Measurements from ENCODE around the gene TMEM74B. TPM values are rescaled to one million over a fixed set of nuclear protein-coding genes. Genes with fewer than 3 reads are reported as not detected.

The TMEM74B gene
- total and polyA plus RNA-seq, 2 of the 8 experiments (the other 6 are each of a cell fraction or from before 2014, with no cell fraction given): 4.0 to 6.4 TPM

DNA sequence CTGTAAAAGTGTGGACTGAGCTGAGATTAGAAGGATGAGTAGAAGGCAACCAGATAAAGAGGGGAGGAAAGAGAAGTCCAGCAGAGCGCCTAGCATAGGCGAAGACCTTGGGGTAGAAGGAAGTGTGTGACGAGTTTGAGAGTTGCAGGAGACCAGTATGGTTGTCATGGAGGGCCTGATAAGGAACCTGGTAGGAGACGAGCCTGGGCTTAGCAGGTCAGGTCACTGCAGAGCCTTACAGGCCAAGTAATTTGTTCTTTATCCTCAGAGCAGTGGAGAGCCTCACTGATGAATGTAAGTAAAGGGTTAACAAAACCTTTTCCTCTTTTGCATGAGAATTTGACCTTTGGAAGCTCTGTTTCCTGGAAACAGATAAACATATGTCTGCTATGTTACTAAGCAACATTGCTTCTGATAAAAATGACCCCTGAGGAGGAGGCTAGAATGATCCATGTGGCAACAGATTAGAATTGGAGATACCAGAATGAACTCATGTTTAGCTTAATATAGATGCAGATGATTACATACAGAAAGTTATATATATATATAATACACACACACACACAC lies 2.9 kb upstream of the TMEM74B start:
- Histone ChIP-seq H3K79me2 (ENCODE audit: control insufficient read depth in 1 of 2, insufficient read depth in 2 of 2, low read length in 2 of 2) (no peaks in the 10 kb centered on the region), H3K9ac (replicated peaks in 1 of 4; ENCODE audit: extremely low read depth in 1 of 4, low read depth in 3 of 4, low read length in 3 of 4) (no peak overlapping the region), H3K27me3 (replicated peaks in 1 of 4; ENCODE audit: control insufficient read depth in 3 of 4, extremely low read depth in 1 of 4, insufficient read depth in 3 of 4, low read length in 3 of 4) (peaks cover 8 to 32% (median 26%) of the 10 kb centered on the region in 4 experiments), H3K23me2 (ENCODE audit: low read depth, low read length) (peaks cover 11% of the 10 kb centered on the region; the same call in 1 of the 2 replicates), H3K4me2 (ENCODE audit: insufficient read depth in 1 of 2, low read depth in 2 of 2, low read length in 2 of 2) (no peak overlapping the region), H3K14ac (ENCODE audit: insufficient read length) (no peak overlapping the region), H3K36me3 (ENCODE audit: control insufficient read depth in 2 of 4, insufficient read depth in 4 of 4, low read length in 3 of 4) (no peaks in the 10 kb centered on the region; a peak in 1 of 8 replicates), H3K18ac (ENCODE audit: extremely low read depth, low read length) (no peak overlapping the region; the same call in 1 of the 2 replicates), H3K27ac (ENCODE audit: low read depth, low read length) (no peak overlapping the region), H2AK5ac (ENCODE audit: low read depth, low read length) (no peak overlapping the region), H2BK15ac (ENCODE audit: low read length) (no peak overlapping the region), H4K8ac (ENCODE audit: extremely low read depth, insufficient read depth, low read length) (no peak overlapping the region; the same call in 1 of the 2 replicates), H4K5ac (ENCODE audit: insufficient read length, low read depth, low read length) (no peak overlapping the region), H2BK20ac (ENCODE audit: low read length) (no peak overlapping the region; the same call in 1 of the 2 replicates), H2BK5ac (ENCODE audit: low read depth, low read length) (no peak overlapping the region), H3K4ac (replicated peaks; ENCODE audit: insufficient read length, low read depth, low read length) (no peak overlapping the region), H4K91ac (replicated peaks; ENCODE audit: insufficient read length, low read length) (no peak overlapping the region), H3K79me1 (ENCODE audit: low read depth, low read length) (0 out of 2 replicates have a peak, but pooled peaks cover 2% of the 10 kb centered on the region), H3K4me1 (replicated peaks in 1 of 4; ENCODE audit: control insufficient read depth in 3 of 4, insufficient read depth in 4 of 4, low read length in 3 of 4) (peaks cover 0 to 13% (median 8%) of the 10 kb centered on the region in 4 experiments; a peak in 5 of 7 replicates), H2BK12ac (ENCODE audit: low read depth, low read length) (peak overlapping the region; percentile 80; the same call in 1 of the 2 replicates), H3K9me3 (ENCODE audit: insufficient read depth in 2 of 2, low read depth in 1 of 2, low read length in 1 of 2) (no peaks in the 10 kb centered on the region), H2AFZ (ENCODE audit: low read length) (no peak overlapping the region), H3K56ac (replicated peaks; ENCODE audit: insufficient read length, low read depth, low read length) (no peak overlapping the region), H4K20me1 (replicated peaks in 1 of 2; ENCODE audit: control insufficient read depth in 1 of 2, insufficient read depth in 2 of 2, low read length in 2 of 2) (peaks cover 0 to 5% of the 10 kb centered on the region in 2 experiments), H3K4me3 (ENCODE audit: extremely low read depth in 1 of 4, insufficient read depth in 2 of 4, low read depth in 3 of 4, low read length in 4 of 4) (no peak overlapping the region), H2BK120ac (replicated peaks; ENCODE audit: low read depth, low read length) (no peak overlapping the region), H3K23ac (ENCODE audit: insufficient read length) (no peak overlapping the region)
- 85% methylated on average over 4 of the region's 4 CpGs; no CpG with 5 or more reads in 1 of the 2 experiments for WGBS, 2 experiments (ENCODE audit: extremely low coverage in 1 of 2, insufficient coverage in 1 of 2, insufficient read length in 1 of 2, insufficient replicate concordance in 2 of 2, low coverage in 1 of 2, low lambda C conversion rate in 2 of 2, missing lambda C conversion rate in 1 of 2)
- POLR2A ChIA-PET (ENCODE audit: partially characterized antibody): interaction anchor here (1.6 kb wide), 1 partner anchor 12 kb away, joined by 4 read pairs; no protein-coding TSS in a partner anchor
- CTCF ChIA-PET (ENCODE audit: partially characterized antibody): interaction anchor here (0.5 to 5.0 kb wide), 10 partner anchors 11 to 1477 kb away, joined by 3 to 34 read pairs (median 4); no protein-coding TSS in a partner anchor
- no peak for DNase-seq (ENCODE audit: low read depth in 1 of 2, low spot score in 2 of 2)
- FAIRE-seq: no peak
- TF ChIP-seq SAP30 (IDR thresholded peaks at IDR 0.05; ENCODE audit: insufficient read depth, insufficient replicate concordance, low read length) (no peak), RAD21 (IDR thresholded peaks at IDR 0.05 in 1 of 2, conservative IDR thresholded peaks at IDR 0.05 in 1 of 2; ENCODE audit: low read depth in 2 of 2, low read length in 2 of 2) (no peak), CREB1 (IDR thresholded peaks at IDR 0.05) (no peak), EGR1 (IDR thresholded peaks at IDR 0.05; ENCODE audit: borderline replicate concordance, low read depth, low read length) (no peak), SUZ12 (IDR thresholded peaks at IDR 0.05; ENCODE audit: low read length) (no peak), HDAC6 (IDR thresholded peaks at IDR 0.05; ENCODE audit: low read depth, low read length) (no peak), SRF (IDR thresholded peaks at IDR 0.05; ENCODE audit: low read depth, low read length) (no peak), KDM5A (IDR thresholded peaks at IDR 0.05; ENCODE audit: low read length) (no peak), FOSL1 (IDR thresholded peaks at IDR 0.05; ENCODE audit: insufficient read depth, low read depth, low read length) (no peak), CEBPB (IDR thresholded peaks at IDR 0.05; ENCODE audit: low read depth, low read length) (no peak), BCL11A (IDR thresholded peaks at IDR 0.05; ENCODE audit: low read depth in 2 of 2, low read length in 2 of 2) (no peak), MAX (IDR thresholded peaks at IDR 0.05) (no peak), POLR2A (IDR thresholded peaks at IDR 0.05; ENCODE audit: control extremely low read depth in 1 of 2, low read depth in 2 of 2, low read length in 2 of 2) (no peak)
